DMS 273 (cell line): Measurements from ENCODE around the gene PIGM.

Experiments used
- DNase-seq: peaks from one replicate; lab custom pipeline; 2025; ENCODE audit not compliant: unreplicated experiment; lab: John Stamatoyannopoulos, UW

PIGM gene

GRCh38 chr1:160022330-160023310 lies 9.2 kb downstream of the PIGM start:
- DNase-seq, result peak; percentile 29

- no peak for DNase-seq
Observed at GRCh38 chr1:160021376-160022074, 10.3 kb downstream of the PIGM start.

GRCh38 chr1:160020196-160020595 lies 11.6 kb downstream of the PIGM start:
- no peak for DNase-seq

- DNase-seq, result no peak
Observed at GRCh38 chr1:160018900-160019299, 12.9 kb downstream of the PIGM start.

GRCh38 chr1:160018347-160018746 lies 13.4 kb downstream of the PIGM start:
- no peak for DNase-seq

GRCh38 chr1:160017592-160017991 lies 14.2 kb downstream of the PIGM start:
- no peak for DNase-seq

- DNase-seq, result no peak
Observed at GRCh38 chr1:160011781-160012180, 20.0 kb downstream of the PIGM start.

GRCh38 chr1:160009801-160010200 lies 22.0 kb downstream of the PIGM start:
- DNase-seq, result no peak

GRCh38 chr1:160009081-160009480 lies 22.7 kb downstream of the PIGM start:
- DNase-seq, result no peak

GRCh38 chr1:160007577-160008200 lies 24.1 kb downstream of the PIGM start:
- peak; percentile 70 for DNase-seq

- peak; percentile 92 for DNase-seq
Observed at GRCh38 chr1:160006312-160006940, 25.4 kb downstream of the PIGM start.

- DNase-seq, result no peak
Observed at GRCh38 chr1:160005070-160005469, 26.7 kb downstream of the PIGM start.

GRCh38 chr1:160004425-160004824 lies 27.4 kb downstream of the PIGM start:
- DNase-seq, result no peak

- DNase-seq, result no peak
Observed at GRCh38 chr1:160004001-160004400, 27.8 kb downstream of the PIGM start.

GRCh38 chr1:160001440-160001839 lies 30.4 kb downstream of the PIGM start:
- DNase-seq, result no peak

- DNase-seq, result no peak
Observed at GRCh38 chr1:159999204-159999603, 32.6 kb downstream of the PIGM start.

GRCh38 chr1:159996653-159997052 lies 35.1 kb downstream of the PIGM start:
- no peak for DNase-seq

- DNase-seq, result no peak
Observed at GRCh38 chr1:159994896-159995295, 36.9 kb downstream of the PIGM start.

GRCh38 chr1:159993911-159994310 lies 37.9 kb downstream of the PIGM start:
- peak; percentile 11 for DNase-seq

GRCh38 chr1:159992161-159992560 lies 39.6 kb downstream of the PIGM start:
- no peak for DNase-seq

GRCh38 chr1:159991513-159991912 lies 40.3 kb downstream of the PIGM start:
- no peak for DNase-seq
